ENCODE results near the gene ABCD3. TPM values are rescaled to one million over a fixed set of nuclear protein-coding genes. Genes with fewer than 3 reads are reported as not detected.

Gene ABCD3
- total and polyA plus RNA-seq, 2 of the 13 experiments (the other 11 are each of a cell fraction or from before 2014, with no cell fraction given), result 27.5 to 166 TPM

- TF ChIP-seq ZNF710 (CRISPR knock-in tag; IDR thresholded peaks at IDR 0.05; ENCODE audit: borderline replicate concordance), result 0 out of 2 replicates have a peak, but pooled peaks have one; percentile 55
- TF ChIP-seq ZNF576 (CRISPR knock-in tag; IDR thresholded peaks at IDR 0.05), result no peak
- no peak for TF ChIP-seq NFAT5 (CRISPR knock-in tag; IDR thresholded peaks at IDR 0.05)
- peak; percentile 42; the same call in 1 of the 2 replicates for TF ChIP-seq ZNF142 (CRISPR knock-in tag; IDR thresholded peaks at IDR 0.05)
- no peak for TF ChIP-seq SIX1 (CRISPR knock-in tag; IDR thresholded peaks at IDR 0.05; ENCODE audit: borderline replicate concordance)
- TF ChIP-seq ZBTB38 (CRISPR knock-in tag; IDR thresholded peaks at IDR 0.05), result peak; percentile 12; the same call in 1 of the 2 replicates
- TF ChIP-seq ZNF552 (CRISPR knock-in tag; IDR thresholded peaks at IDR 0.05; ENCODE audit: borderline replicate concordance), result no peak
- peak; percentile 71 for TF ChIP-seq ZNF687 (CRISPR knock-in tag; IDR thresholded peaks at IDR 0.05)
- no peak for TF ChIP-seq ADNP (CRISPR knock-in tag; IDR thresholded peaks at IDR 0.05)
These were observed 123.3 kb downstream of the ABCD3 start, which contains the start of gene F3 (continued) for GRCh38 chr1:94541246-94542087.

All from HepG2 (cell line).